BE2C (cell line): ENCODE measurements around the gene NQO2.

Experiments
- DNase-seq: peaks from one replicate; pipeline ENCODE4 v3.0.0-alpha.2; 2020
- H3K27me3 ChIP-seq: fragments of 250-450 bp; sonication (Bioruptor Pico); 2 replicates; pipeline ENCODE4 v1.5.1; 2020; ENCODE audit warnings: mild to moderate bottlenecking
- H3K36me3 ChIP-seq: fragments of 250-450 bp; sonication (Bioruptor Pico); 2 replicates; pipeline ENCODE4 v1.5.1; 2020; ENCODE audit warnings: mild to moderate bottlenecking
- H3K4me1 ChIP-seq: fragments of 250-450 bp; sonication (Bioruptor Pico); 2 replicates; pipeline ENCODE4 v1.5.1; 2020
- H3K4me3 ChIP-seq: 2 replicates; pipeline ENCODE4 v1.5.1; 2011; ENCODE audit warnings: low read depth, low read length
- H3K9me3 ChIP-seq: fragments of 250-450 bp; sonication (Bioruptor Pico); 2 replicates; pipeline ENCODE4 v1.5.1; 2020
- TF ChIP-seq, protein P1 (sequence below): IDR thresholded peaks from 2 replicates; pipeline ENCODE4 v1.5.1; 2012; ENCODE audit warnings: mild to moderate bottlenecking, low read depth, low read length

NQO2 gene

DNA sequence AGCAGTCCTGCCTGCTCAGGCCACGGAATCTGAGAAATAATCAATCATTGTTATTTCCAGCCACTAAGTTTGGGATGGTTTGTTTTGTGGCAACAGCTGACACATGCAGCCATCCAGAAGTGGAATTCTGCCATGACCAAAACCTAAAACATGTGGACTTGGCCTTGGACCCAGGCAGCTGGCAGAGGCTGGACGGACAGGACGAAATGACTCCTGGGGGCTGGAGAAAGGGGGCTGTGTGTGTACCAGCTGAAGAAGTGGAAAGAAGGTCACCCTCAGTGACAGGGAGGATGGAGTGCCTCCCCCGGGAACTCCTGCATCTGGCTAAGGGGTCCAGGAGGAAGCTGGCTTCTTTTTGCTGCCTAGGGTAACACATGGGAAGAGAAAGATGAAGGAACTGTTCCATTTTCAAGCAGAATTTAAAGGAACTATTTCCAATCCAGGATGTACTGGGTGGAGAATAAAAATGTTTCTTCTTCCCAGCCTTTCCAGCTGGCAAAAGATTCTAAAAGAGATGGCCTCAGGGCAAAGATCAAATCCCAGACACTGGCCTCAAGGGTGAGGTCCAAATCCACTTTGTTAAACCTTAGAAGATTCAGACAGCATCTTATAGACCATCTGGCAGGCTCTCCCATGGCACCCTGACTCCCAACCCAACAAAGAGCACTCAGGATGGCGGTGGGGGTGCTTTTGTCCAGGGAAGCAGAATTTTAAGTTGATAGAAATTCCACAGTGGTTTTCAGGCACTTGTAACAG lies 42.6 kb upstream of the NQO2 start:
- Histone ChIP-seq H3K27me3 (no peaks in the 10 kb centered on the region), H3K4me1 (no peaks in the 10 kb centered on the region), H3K4me3 (no peak overlapping the region), H3K36me3 (no peaks in the 10 kb centered on the region), H3K9me3 (no peaks in the 10 kb centered on the region)
- TF ChIP-seq, protein P1, sequence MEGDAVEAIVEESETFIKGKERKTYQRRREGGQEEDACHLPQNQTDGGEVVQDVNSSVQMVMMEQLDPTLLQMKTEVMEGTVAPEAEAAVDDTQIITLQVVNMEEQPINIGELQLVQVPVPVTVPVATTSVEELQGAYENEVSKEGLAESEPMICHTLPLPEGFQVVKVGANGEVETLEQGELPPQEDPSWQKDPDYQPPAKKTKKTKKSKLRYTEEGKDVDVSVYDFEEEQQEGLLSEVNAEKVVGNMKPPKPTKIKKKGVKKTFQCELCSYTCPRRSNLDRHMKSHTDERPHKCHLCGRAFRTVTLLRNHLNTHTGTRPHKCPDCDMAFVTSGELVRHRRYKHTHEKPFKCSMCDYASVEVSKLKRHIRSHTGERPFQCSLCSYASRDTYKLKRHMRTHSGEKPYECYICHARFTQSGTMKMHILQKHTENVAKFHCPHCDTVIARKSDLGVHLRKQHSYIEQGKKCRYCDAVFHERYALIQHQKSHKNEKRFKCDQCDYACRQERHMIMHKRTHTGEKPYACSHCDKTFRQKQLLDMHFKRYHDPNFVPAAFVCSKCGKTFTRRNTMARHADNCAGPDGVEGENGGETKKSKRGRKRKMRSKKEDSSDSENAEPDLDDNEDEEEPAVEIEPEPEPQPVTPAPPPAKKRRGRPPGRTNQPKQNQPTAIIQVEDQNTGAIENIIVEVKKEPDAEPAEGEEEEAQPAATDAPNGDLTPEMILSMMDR, result no peak
- DNase-seq, result no peak

DNA sequence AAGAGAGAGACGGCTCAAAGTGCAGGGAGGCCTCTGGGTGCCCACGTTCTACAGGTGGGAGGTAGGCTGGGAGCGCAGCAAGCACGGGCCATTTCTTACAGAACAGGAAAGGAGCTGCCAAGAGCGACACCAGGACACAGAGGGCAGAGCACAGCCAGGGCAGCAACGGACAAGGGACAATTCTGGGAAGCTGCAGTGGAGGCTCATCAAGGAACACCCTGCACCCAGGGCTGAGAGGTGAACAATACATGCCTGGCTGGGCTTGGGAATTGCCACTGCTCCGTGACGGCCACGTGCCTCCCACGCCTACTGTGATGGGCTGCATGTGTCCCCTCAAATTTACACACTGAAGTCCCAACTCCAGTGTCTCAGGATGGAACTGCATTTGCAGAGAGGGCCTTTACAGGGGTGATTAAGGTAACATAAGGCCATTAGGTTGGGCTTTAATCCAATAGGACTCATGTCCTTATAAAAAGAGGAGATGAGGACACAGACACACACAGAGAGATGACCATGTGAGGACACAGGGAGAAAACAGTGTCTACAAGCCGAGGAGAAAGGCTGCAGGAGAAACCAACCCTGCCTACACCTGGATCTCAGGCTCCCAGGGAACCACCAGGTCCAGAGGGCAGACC lies 41.9 kb upstream of the NQO2 start:
- no peaks in the 10 kb centered on the region for H3K4me1 ChIP-seq
- H3K27me3 ChIP-seq, result no peaks in the 10 kb centered on the region
- no peaks in the 10 kb centered on the region for H3K9me3 ChIP-seq
- DNase-seq, result no peak
- H3K4me3 ChIP-seq, result no peak overlapping the region
- no peaks in the 10 kb centered on the region for H3K36me3 ChIP-seq
- TF ChIP-seq, protein P1, result no peak

DNA sequence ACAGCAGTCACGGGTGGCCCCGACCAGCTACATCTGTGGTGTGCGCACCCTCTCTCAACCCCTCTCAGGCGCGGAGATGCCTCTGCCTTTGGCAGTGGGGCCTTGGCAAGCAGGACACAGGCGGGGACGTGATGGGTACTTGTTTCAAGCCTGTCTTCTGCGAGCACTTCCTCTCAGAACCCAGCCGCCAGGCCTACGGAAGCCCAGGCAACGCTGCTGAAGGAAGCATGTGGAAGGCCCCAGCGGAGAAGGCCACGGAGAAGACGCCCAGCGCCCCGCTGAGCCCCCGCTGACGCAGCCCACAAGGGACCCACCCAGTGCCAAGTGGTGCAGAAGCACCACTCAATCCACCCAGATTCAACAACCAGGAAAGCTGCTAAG lies 41.4 kb upstream of the NQO2 start:
- no peaks in the 10 kb centered on the region for H3K36me3 ChIP-seq

DNA sequence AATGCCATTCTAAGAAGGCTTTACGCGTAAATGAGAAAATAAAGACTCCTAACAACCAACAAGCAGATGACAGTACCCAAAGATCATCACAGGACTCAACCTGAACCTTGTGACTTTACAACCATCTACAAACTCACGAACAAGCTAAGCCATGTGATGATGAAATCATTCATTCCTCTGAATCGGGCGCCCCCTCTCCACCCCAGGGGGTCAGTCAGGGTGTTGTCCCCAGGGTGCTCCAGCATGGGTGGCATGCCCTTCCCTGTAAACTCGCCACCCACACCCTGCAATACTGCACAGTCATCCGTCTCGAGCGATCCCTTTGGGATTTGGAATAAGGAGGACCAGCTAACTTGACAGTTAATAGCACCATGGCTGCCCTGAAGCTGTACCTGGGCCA lies 40.9 kb upstream of the NQO2 start:
- Histone ChIP-seq H3K4me1 (no peaks in the 10 kb centered on the region; the same call in 1 of the 2 replicates), H3K4me3 (no peak overlapping the region), H3K27me3 (no peaks in the 10 kb centered on the region), H3K36me3 (no peaks in the 10 kb centered on the region), H3K9me3 (no peaks in the 10 kb centered on the region)
- TF ChIP-seq, protein P1, result no peak
- no peak for DNase-seq

More for the DNA sequence above, 41.4 kb upstream of the NQO2 start:
- no peak for DNase-seq
- H3K4me3 ChIP-seq, result no peak overlapping the region
- H3K9me3 ChIP-seq, result no peaks in the 10 kb centered on the region
- no peaks in the 10 kb centered on the region for H3K27me3 ChIP-seq
- no peaks in the 10 kb centered on the region; the same call in 1 of the 2 replicates for H3K4me1 ChIP-seq
- TF ChIP-seq, protein P1, result no peak

DNA sequence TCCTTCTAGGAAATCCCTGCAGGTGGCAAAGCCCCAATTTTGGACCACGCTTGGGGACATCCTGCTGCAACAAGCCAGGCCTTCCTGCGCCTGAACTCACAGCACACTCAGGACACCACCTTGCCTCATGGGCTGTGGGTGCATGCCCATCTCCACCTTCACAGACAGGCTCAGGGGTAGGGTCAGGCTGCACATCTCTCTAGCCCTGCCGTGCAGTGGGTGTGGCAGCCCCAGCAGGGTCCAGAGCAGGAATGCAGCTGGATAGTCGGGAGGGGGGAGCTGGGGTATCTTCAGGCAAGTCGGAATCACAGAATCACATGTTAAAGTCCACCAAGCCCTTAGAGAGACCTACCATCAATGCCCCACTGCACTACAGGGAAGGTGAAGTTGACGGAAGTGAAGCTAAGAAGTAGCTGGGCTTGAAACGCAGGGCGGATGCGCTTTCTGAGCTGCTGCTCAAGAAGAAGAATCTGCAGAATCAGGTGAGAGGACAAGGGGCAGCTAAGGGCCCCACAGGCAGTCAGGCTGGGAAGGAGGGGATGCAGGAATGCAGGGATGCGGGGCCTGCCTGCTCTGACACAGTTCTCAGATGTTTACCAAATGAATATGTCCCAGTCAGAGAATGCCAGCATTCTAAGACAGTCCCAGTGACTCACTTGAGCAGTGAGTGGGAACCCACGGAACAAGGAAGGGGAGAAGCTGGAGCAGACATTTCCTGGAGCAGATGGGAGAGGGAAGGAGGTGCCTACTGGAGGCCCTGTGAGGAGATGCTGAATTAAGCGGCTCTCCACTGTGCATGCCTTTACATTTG lies 39.6 kb upstream of the NQO2 start:
- Histone ChIP-seq H3K27me3 (no peaks in the 10 kb centered on the region), H3K9me3 (no peaks in the 10 kb centered on the region), H3K36me3 (no peaks in the 10 kb centered on the region), H3K4me1 (no peaks in the 10 kb centered on the region; the same call in 1 of the 2 replicates), H3K4me3 (no peak overlapping the region)
- TF ChIP-seq, protein P1, result no peak
- no peak for DNase-seq
